AG04450 (cell line): ENCODE data around the gene SOX21. TPM values are rescaled to one million over a fixed set of nuclear protein-coding genes. Genes with fewer than 3 reads are reported as not detected.

Experiments used
- CTCF ChIA-PET: fragments of 300-600, 350-600 bp; formaldehyde crosslinking; extraction: SDS; loops from one replicate; lab custom pipeline; 2022; ENCODE audit warnings: antibody characterized with exemption, inconsistent platforms; lab: Charles Lee
- POLR2A ChIA-PET: fragments of 350-600 bp; formaldehyde crosslinking; extraction: SDS; loops from one replicate; lab custom pipeline; 2021; ENCODE audit warnings: antibody characterized with exemption, inconsistent platforms; lab: Yijun Ruan, JAX
- DNase-seq: peaks from one replicate; pipeline ENCODE4 v3.0.0-alpha.2; 2011; ENCODE audit warnings: low read depth, low spot score
- H3K27ac ChIP-seq: one replicate; pipeline ENCODE4 v1.5.1; 2012; ENCODE audit warnings: low read depth, low read length, control low read depth
- H3K27me3 ChIP-seq: one replicate; pipeline ENCODE4 v1.6.0; 2012; ENCODE audit warnings: low read length; ENCODE audit not compliant: control insufficient read depth, insufficient read depth
- H3K4me3 ChIP-seq: 2 replicates; pipeline ENCODE4 v1.5.1; 2011; ENCODE audit warnings: mild to moderate bottlenecking, low read depth, low read length, control low read depth
- H3K9me3 ChIP-seq: 2 replicates; pipeline ENCODE4 v1.5.1; 2012; ENCODE audit warnings: low read length; ENCODE audit not compliant: control insufficient read depth, insufficient read depth
- CTCF ChIP-seq: IDR thresholded peaks from 2 replicates; pipeline ENCODE4 v1.5.1; 2011; ENCODE audit warnings: low read depth, low read length, control low read depth, inconsistent platforms
- polyA plus RNA-seq: library from polyadenylated mRNA; depleted of rRNA; stranded (reverse); fragments of >200 nt; gene quantifications from 2 replicates; pipeline ENCODE4 v1.2.3, GENCODE V29; 2011

The SOX21 gene
- polyA plus RNA-seq, 1 experiment, result not detected

DNA sequence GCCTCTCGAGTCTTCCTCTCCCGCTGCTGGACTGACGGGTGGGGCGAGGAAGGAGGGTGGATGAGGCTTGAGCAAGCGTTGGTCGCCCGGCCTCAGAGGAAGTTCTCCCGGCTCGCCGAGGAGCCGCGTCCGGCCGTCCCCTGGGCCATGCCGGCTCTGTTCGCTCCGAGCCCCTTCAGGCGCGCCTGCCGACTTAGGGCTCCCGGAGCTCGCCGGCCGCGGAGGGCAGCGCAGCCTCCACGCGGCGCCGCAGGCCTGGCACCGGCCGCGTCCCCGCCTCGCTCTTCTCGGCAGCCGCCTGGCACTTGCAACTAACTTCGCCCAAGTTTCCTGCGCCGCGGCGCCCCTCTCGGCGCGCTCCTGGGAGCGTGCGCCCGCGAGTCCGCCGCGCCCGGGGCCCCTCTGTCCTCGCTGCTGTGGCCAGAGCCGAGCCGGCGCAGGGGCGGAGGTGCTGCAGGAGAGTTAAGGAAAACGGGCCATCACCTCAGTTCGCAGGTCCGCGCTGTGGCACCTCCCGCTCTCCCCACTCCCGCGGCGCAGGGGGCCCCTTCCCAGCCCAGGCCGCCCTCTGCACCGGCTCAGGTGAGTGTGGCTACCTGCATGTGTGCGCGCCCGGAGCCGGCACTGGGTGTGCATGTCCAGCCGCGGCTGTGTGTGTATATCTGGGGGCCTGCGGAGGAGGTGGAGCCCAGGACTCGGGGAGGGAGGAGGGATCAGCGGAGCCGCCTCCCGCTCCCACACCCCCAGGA, 641 bp upstream of the SOX21 start:
- Histone ChIP-seq H3K27ac (no peak overlapping the region), H3K9me3 (peaks cover 8% of the 10 kb centered on the region; the same call in 1 of the 2 replicates), H3K4me3 (no peak overlapping the region), H3K27me3 (peaks cover 71% of the 10 kb centered on the region)
- TF ChIP-seq CTCF, result no peak
- CTCF ChIA-PET, result no interaction called here
- DNase-seq, result no peak
- POLR2A ChIA-PET, result interaction anchor here (0.6 kb wide), 1 partner anchor 1120 kb away, joined by 3 read pairs; no protein-coding TSS in a partner anchor

GRCh38 chr13:94711561-94712286, 621 bp downstream of the SOX21 start:
- CTCF ChIA-PET, result interaction anchor here (0.6 kb wide), 1 partner anchor 62 kb away, joined by 4 read pairs; no protein-coding TSS in a partner anchor
- POLR2A ChIA-PET, result no interaction called here
- H3K27me3 ChIP-seq, result peaks cover 71% of the 10 kb centered on the region

DNA sequence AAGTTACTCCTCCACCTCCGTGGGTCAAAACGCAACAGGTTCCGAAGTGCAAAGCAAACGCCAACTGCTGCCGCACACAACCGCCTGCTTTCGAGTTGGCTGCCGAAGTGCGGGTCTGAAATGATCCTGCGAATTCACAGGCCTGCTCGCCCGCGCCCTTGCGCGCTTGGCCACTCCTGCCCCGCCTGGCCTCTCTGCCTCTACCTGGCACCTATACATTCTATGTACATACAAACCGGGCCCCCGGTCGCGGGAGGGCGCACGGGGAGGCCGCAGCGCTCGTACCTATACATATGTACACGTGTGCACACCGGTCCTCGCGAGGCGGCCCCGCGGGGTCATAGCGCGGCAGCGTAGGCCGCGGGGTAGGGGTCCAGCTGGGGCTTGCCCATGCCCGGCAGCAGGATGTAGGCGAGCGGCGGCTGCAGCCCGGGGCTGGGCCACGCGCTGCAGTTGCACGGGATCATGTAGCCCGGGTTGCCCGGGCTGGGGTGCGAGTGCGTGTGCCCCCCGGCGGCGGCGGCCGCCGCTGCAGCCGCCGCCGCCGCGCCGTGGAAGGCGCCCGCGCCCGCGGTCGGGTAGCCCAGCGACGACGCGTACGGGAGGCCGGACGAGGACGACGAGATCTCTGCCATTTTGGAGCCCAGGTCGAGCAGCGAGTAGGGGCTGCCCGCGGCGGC, 1.3 kb downstream of the SOX21 start:
- peaks cover 8% of the 10 kb centered on the region; the same call in 1 of the 2 replicates for H3K9me3 ChIP-seq
- CTCF ChIA-PET, result interaction anchor here (0.6 to 1.0 kb wide), 2 partner anchors 52 to 227 kb away, joined by 4 to 8 read pairs; no protein-coding TSS in a partner anchor
- POLR2A ChIA-PET, result no interaction called here
- TF ChIP-seq CTCF, result no peak
- peaks cover 71% of the 10 kb centered on the region for H3K27me3 ChIP-seq
- DNase-seq, result no peak
- no peak overlapping the region for H3K27ac ChIP-seq
- no peak overlapping the region; the same call in 1 of the 2 replicates for H3K4me3 ChIP-seq

More at GRCh38 chr13:94711561-94712286, 621 bp downstream of the SOX21 start:
- no peak overlapping the region for H3K4me3 ChIP-seq
- H3K9me3 ChIP-seq, result peaks cover 8% of the 10 kb centered on the region; the same call in 1 of the 2 replicates
- no peak overlapping the region for H3K27ac ChIP-seq
- TF ChIP-seq CTCF, result no peak
- no peak for DNase-seq

- no peak for DNase-seq
- Histone ChIP-seq H3K4me3 (no peak overlapping the region), H3K9me3 (peaks cover 12% of the 10 kb centered on the region; the same call in 1 of the 2 replicates), H3K27me3 (peaks cover 77% of the 10 kb centered on the region), H3K27ac (no peak overlapping the region)
- TF ChIP-seq CTCF, result no peak
- CTCF ChIA-PET, result interaction anchor here (0.6 to 1.0 kb wide), 2 partner anchors 51 to 227 kb away, joined by 4 to 8 read pairs; no protein-coding TSS in a partner anchor
- POLR2A ChIA-PET, result no interaction called here
These were observed 2.1 kb downstream of the SOX21 start for GRCh38 chr13:94710065-94710781.
